SK-N-SH treated with all-trans-retinoic acid at 6 μM for 48 hours (cell line): Measurements from ENCODE around the gene PGM1.

ENCODE experiments used
- ARNTL ChIP-seq: fragments of 450-650 bp; formaldehyde crosslinking; IDR thresholded peaks from 2 replicates; pipeline ENCODE4 v1.5.0; 2020; ENCODE audit warnings: low read depth, mild to moderate bottlenecking, moderate library complexity, borderline replicate concordance
- BACH2 ChIP-seq: fragments of 250-450 bp; sonication (Bioruptor Pico); IDR thresholded peaks from 2 replicates; pipeline ENCODE4 v1.9.0; 2021; ENCODE audit warnings: mild to moderate bottlenecking, borderline replicate concordance
- GLIS3 ChIP-seq: fragments of 250-450 bp; sonication (Bioruptor Pico); IDR thresholded peaks from 2 replicates; pipeline ENCODE4 v1.5.0; 2020; ENCODE audit warnings: mild to moderate bottlenecking, moderate library complexity
- RARB ChIP-seq: fragments of 250-450 bp; sonication (Bioruptor Pico); IDR thresholded peaks from 2 replicates; pipeline ENCODE4 v1.8.0; 2021; ENCODE audit warnings: mild to moderate bottlenecking, moderate library complexity
- TOX ChIP-seq: fragments of 250-450 bp; sonication (Bioruptor Pico); IDR thresholded peaks from 2 replicates; pipeline ENCODE4 v1.8.0; 2021; ENCODE audit warnings: mild to moderate bottlenecking, moderate library complexity, borderline replicate concordance
- ZFP30 ChIP-seq: fragments of 450-650 bp; formaldehyde crosslinking; IDR thresholded peaks from 2 replicates; pipeline ENCODE4 v1.5.0; 2022; ENCODE audit warnings: mild to moderate bottlenecking, moderate library complexity
- ZNF70 ChIP-seq: fragments of 450-650 bp; formaldehyde crosslinking; IDR thresholded peaks from 2 replicates; pipeline ENCODE4 v1.5.0; 2020; ENCODE audit warnings: mild to moderate bottlenecking, moderate library complexity
- TF ChIP-seq, protein P1 (sequence below): fragments of 250-450 bp; sonication (Bioruptor Pico); IDR thresholded peaks from 2 replicates; pipeline ENCODE4 v1.5.1; 2021; ENCODE audit warnings: mild to moderate bottlenecking, moderate library complexity
- TF ChIP-seq, protein P2 (sequence below): fragments of 250-450 bp; sonication (Bioruptor Pico); IDR thresholded peaks from 2 replicates; pipeline ENCODE4 v1.8.0; 2020; ENCODE audit warnings: mild to moderate bottlenecking, moderate library complexity, borderline replicate concordance
- TF ChIP-seq, protein P3 (sequence below): fragments of 250-450 bp; sonication (Bioruptor Pico); IDR thresholded peaks from 2 replicates; pipeline ENCODE4 v1.5.1; 2020; ENCODE audit warnings: low read depth, mild to moderate bottlenecking, moderate library complexity

GRCh38 chr1:63593303-63593885 lies at the start of gene PGM1:
- no peak for TF ChIP-seq ZFP30 (CRISPR knock-in tag)
- no peak for TF ChIP-seq RARB
- TF ChIP-seq GLIS3 (CRISPR knock-in tag), result no peak
- TF ChIP-seq TOX (CRISPR knock-in tag), result no peak
- TF ChIP-seq, protein P1, sequence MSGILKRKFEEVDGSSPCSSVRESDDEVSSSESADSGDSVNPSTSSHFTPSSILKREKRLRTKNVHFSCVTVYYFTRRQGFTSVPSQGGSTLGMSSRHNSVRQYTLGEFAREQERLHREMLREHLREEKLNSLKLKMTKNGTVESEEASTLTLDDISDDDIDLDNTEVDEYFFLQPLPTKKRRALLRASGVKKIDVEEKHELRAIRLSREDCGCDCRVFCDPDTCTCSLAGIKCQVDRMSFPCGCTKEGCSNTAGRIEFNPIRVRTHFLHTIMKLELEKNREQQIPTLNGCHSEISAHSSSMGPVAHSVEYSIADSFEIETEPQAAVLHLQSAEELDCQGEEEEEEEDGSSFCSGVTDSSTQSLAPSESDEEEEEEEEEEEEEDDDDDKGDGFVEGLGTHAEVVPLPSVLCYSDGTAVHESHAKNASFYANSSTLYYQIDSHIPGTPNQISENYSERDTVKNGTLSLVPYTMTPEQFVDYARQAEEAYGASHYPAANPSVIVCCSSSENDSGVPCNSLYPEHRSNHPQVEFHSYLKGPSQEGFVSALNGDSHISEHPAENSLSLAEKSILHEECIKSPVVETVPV, result no peak
- TF ChIP-seq, protein P2, sequence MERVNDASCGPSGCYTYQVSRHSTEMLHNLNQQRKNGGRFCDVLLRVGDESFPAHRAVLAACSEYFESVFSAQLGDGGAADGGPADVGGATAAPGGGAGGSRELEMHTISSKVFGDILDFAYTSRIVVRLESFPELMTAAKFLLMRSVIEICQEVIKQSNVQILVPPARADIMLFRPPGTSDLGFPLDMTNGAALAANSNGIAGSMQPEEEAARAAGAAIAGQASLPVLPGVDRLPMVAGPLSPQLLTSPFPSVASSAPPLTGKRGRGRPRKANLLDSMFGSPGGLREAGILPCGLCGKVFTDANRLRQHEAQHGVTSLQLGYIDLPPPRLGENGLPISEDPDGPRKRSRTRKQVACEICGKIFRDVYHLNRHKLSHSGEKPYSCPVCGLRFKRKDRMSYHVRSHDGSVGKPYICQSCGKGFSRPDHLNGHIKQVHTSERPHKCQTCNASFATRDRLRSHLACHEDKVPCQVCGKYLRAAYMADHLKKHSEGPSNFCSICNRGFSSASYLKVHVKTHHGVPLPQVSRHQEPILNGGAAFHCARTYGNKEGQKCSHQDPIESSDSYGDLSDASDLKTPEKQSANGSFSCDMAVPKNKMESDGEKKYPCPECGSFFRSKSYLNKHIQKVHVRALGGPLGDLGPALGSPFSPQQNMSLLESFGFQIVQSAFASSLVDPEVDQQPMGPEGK (CRISPR knock-in tag), result no peak
- TF ChIP-seq, protein P3, sequence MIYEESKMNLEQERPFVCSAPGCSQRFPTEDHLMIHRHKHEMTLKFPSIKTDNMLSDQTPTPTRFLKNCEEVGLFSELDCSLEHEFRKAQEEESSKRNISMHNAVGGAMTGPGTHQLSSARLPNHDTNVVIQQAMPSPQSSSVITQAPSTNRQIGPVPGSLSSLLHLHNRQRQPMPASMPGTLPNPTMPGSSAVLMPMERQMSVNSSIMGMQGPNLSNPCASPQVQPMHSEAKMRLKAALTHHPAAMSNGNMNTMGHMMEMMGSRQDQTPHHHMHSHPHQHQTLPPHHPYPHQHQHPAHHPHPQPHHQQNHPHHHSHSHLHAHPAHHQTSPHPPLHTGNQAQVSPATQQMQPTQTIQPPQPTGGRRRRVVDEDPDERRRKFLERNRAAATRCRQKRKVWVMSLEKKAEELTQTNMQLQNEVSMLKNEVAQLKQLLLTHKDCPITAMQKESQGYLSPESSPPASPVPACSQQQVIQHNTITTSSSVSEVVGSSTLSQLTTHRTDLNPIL (CRISPR knock-in tag), result no peak
- no peak for TF ChIP-seq ZNF70
- TF ChIP-seq ARNTL (CRISPR knock-in tag), result no peak
- no peak for TF ChIP-seq BACH2 (CRISPR knock-in tag)
